Measurements from ENCODE around the gene SEL1L3.

DNA sequence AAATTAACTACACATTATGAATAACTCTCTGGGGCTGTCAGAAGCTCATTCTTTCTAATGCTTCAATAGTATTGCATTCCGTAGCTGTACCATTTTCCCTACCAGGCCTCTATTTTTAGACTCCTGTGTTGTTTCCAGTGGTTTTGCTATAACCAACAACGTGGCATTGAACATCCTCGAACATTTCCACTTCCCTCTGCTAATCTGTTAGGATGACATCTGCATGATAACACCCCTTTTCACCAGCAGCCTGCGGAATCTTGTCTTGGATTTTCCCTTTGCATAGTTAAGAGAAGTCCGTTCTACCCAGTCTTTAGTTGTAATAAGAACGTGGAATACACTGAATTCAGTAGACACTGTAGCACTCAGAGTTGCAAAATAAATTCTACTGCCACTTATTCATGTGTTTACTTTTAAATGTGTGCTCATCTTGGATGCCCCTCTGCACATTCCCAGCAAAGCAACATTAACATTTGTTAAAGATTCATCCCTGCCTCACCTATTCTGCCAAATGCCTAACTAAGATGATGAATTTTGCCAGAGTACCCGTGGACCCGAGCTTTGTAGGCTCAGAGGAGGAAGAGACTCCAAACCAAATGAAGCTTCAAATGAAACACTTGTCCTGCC, 55.6 kb downstream of the SEL1L3 start:
- no peak for TF ChIP-seq CTCF (conservative IDR thresholded peaks at IDR 0.05)
- no peak for TF ChIP-seq ZFX (IDR thresholded peaks at IDR 0.05)

Measured in C4-2B (cell line).